GM12878 (cell line): Measurements from ENCODE around the gene WWTR1. TPM values are rescaled to one million over a fixed set of nuclear protein-coding genes. Genes with fewer than 3 reads are reported as not detected.

Source experiments
- ATAC-seq: fragments of 200-7000 bp; cut with Tn5 transposase; 3 replicates; pipeline ENCODE4 v1.9.1; 2020; ENCODE audit warnings: mild to moderate bottlenecking, moderate library complexity
- BruUV-seq: library from RNA; stranded (reverse); fragments of 400-500 nt; replicated peaks from 2 replicates; lab custom pipeline; 2021; lab: Mats Ljungman, UMichigan
- CTCF ChIA-PET: fragments of 300-600 bp; sonication (Branson Sonifier 250); formaldehyde crosslinking; extraction: SDS; loops from one replicate; lab custom pipeline; 2021; ENCODE audit warnings: inconsistent platforms; lab: Yijun Ruan, JAX
- POLR2A ChIA-PET: fragments of 350-600 bp; formaldehyde crosslinking; extraction: SDS; loops from one replicate; lab custom pipeline; 2021; ENCODE audit warnings: inconsistent platforms; lab: Charles Lee
- RAD21 ChIA-PET: fragments of 300-600 bp; sonication (Branson Sonifier 250); formaldehyde crosslinking; loops from one replicate; lab custom pipeline; 2023; ENCODE audit warnings: antibody characterized with exemption; ENCODE audit not compliant: unreplicated experiment; lab: Charles Lee
- SMC1A ChIA-PET: fragments of 300-600 bp; sonication (Branson Sonifier 250); formaldehyde crosslinking; loops from one replicate; lab custom pipeline; 2023; ENCODE audit not compliant: unreplicated experiment, uncharacterized antibody; lab: Charles Lee
- DNase-seq: peaks from one replicate; pipeline ENCODE4 v3.0.0-alpha.2; 2011; ENCODE audit warnings: low read depth, low spot score
- FAIRE-seq: peaks from 3 replicates; lab custom pipeline; 2011; peaks lifted over from hg19 to GRCh38; lab: Jason Lieb, UNC
- H2AFZ ChIP-seq: 2 replicates; pipeline ENCODE4 v1.6.0; 2011; ENCODE audit warnings: low read depth, low read length, control low read depth; ENCODE audit not compliant: control insufficient read depth
- H3K27ac ChIP-seq: 2 replicates; pipeline ENCODE4 v1.5.1; 2011; ENCODE audit warnings: control low read depth; ENCODE audit not compliant: control insufficient read depth, insufficient read depth
- H3K27me3 ChIP-seq, 2 experiments: replicated peaks in 1 of 2; 2 replicates each; pipeline versions ENCODE4 v1.6.0 to v1.6.1; 2011; ENCODE audit warnings: low read length in 1 of 2; ENCODE audit not compliant: control insufficient read depth in 2 of 2, insufficient read depth in 2 of 2
- H3K36me3 ChIP-seq, 2 experiments: 2 replicates each; pipeline ENCODE4 v1.5.1; 2011; ENCODE audit warnings: low read length in 1 of 2; ENCODE audit not compliant: control insufficient read depth in 2 of 2, insufficient read depth in 2 of 2
- H3K4me1 ChIP-seq: 2 replicates; pipeline ENCODE4 v1.6.1; 2011; ENCODE audit warnings: mild to moderate bottlenecking, low read length, moderate library complexity, mixed read lengths; ENCODE audit not compliant: control insufficient read depth, insufficient read depth
- H3K4me2 ChIP-seq: 2 replicates; pipeline ENCODE4 v1.6.0; 2011; ENCODE audit warnings: control low read depth; ENCODE audit not compliant: control insufficient read depth, insufficient read depth
- H3K4me3 ChIP-seq: fragments of 200-600 bp; sonication (generic); 2 replicates; pipeline ENCODE4 v1.5.1; 2016
- H3K79me2 ChIP-seq: 2 replicates; pipeline ENCODE4 v1.6.0; 2011; ENCODE audit warnings: low read length; ENCODE audit not compliant: control insufficient read depth, insufficient read depth
- H3K9ac ChIP-seq: 2 replicates; pipeline ENCODE4 v1.8.0; 2011; ENCODE audit warnings: low read length, control low read depth, mixed read lengths; ENCODE audit not compliant: control insufficient read depth, insufficient read depth
- H3K9me3 ChIP-seq: replicated peaks from 3 replicates; pipeline ENCODE4 v1.5.1; 2011; ENCODE audit warnings: mild to moderate bottlenecking, low read length; ENCODE audit not compliant: control insufficient read depth, insufficient read depth
- H4K20me1 ChIP-seq: 2 replicates; pipeline ENCODE4 v1.6.0; 2011; ENCODE audit not compliant: control insufficient read depth, insufficient read depth
- CHD2 ChIP-seq: IDR thresholded peaks from 2 replicates; pipeline ENCODE4 v1.6.1; 2011; ENCODE audit warnings: low read depth, low read length, improper control_type of control experiment, borderline replicate concordance
- DPF2 ChIP-seq: fragments of 450-650 bp; IDR thresholded peaks from 2 replicates; pipeline ENCODE4 v1.6.1; 2017; ENCODE audit warnings: mild to moderate bottlenecking
- EP300 ChIP-seq, 2 experiments: fragments of 150-350 bp in 1 of 2; IDR thresholded peaks; 2 replicates each; pipeline ENCODE4 v1.6.1; 2011 to 2012; ENCODE audit warnings: low read depth in 2 of 2, low read length in 2 of 2, borderline replicate concordance in 1 of 2, improper control_type of control experiment in 1 of 2, inconsistent platforms in 1 of 2; ENCODE audit not compliant: control insufficient read depth in 1 of 2
- ESRRA ChIP-seq: IDR thresholded peaks from 2 replicates; pipeline ENCODE4 v1.6.1; 2012; ENCODE audit warnings: mild to moderate bottlenecking, low read length, improper control_type of control experiment
- IRF4 ChIP-seq: IDR thresholded peaks from 2 replicates; pipeline ENCODE4 v1.6.1; 2011; ENCODE audit warnings: low read depth, low read length
- PAX5 ChIP-seq: IDR thresholded peaks from 2 replicates; pipeline ENCODE4 v1.6.1; 2011; ENCODE audit warnings: low read depth, low read length, borderline replicate concordance
- POLR2A ChIP-seq: IDR thresholded peaks from 2 replicates; pipeline ENCODE4 v1.6.1; 2011; ENCODE audit warnings: low read depth, mild to moderate bottlenecking, low read length
- TARDBP ChIP-seq: IDR thresholded peaks from 2 replicates; pipeline ENCODE4 v1.6.1; 2016; ENCODE audit warnings: borderline replicate concordance
- TCF12 ChIP-seq: IDR thresholded peaks from 2 replicates; pipeline ENCODE4 v1.6.1; 2011; ENCODE audit warnings: low read depth, mild to moderate bottlenecking, low read length
- WGBS: methylation state at CpG from one replicate; pipeline ENCODE4 v1.1.6; 2016; ENCODE audit warnings: low lambda C conversion rate; ENCODE audit not compliant: insufficient replicate concordance, insufficient coverage; ENCODE audit errors: missing lambda C conversion rate; 5-methylcytosine and 5-hydroxymethylcytosine counted together
- in situ Hi-C: fragments of 300-500 bp; cut with MboI; formaldehyde crosslinking; loops from 9 replicates; pipeline ENCODE4 v1.14.3; 2018; ENCODE audit warnings: mixed read lengths
- intact Hi-C: fragments of 100-400 bp; cut with micrococcal nuclease; formaldehyde crosslinking; loops from one replicate; pipeline ENCODE4 v1.14.2; 2022; ENCODE audit not compliant: unreplicated experiment
- polyA plus RNA-seq, 11 experiments: library from polyadenylated mRNA; depleted of rRNA in 4 of 11; unstranded in 6 of 11; stranded (reverse) in 5 of 11; fragments of >200 nt; fragmentation: Nextera tagmentation in 4 of 11; fragmentation: Illumina TruSeq in 1 of 11; extraction: Ambion mirVana in 4 of 11; extraction: Trizol in 1 of 11; gene quantifications; 1 replicate in 1 of 11; 2 replicates in 10 of 11; pipeline versions ENCODE4 v1.2.1 to v1.2.3, GENCODE V29; 2011 to 2016; ENCODE audit warnings: inconsistent platforms in 2 of 11, missing spikeins in 2 of 11, low read depth in 1 of 11
- total RNA-seq, 4 experiments: library from RNA; depleted of rRNA in 3 of 4; stranded (reverse); fragments of >200 nt in 3 of 4; fragmentation: Illumina TruSeq in 1 of 4; extraction: Trizol in 1 of 4; gene quantifications; 2 replicates each; pipeline versions ENCODE4 v1.2.1 to v1.2.3, GENCODE V29; 2013 to 2021
- TF ChIP-seq, protein P1 (sequence below): fragments of 450-650 bp; formaldehyde crosslinking; IDR thresholded peaks from 2 replicates; pipeline ENCODE4 v1.4.0; 2022; ENCODE audit warnings: mild to moderate bottlenecking, moderate library complexity
- TF ChIP-seq, protein P2 (sequence below): fragments of 450-650 bp; IDR thresholded peaks from 2 replicates; pipeline ENCODE4 v1.6.1; 2017; ENCODE audit warnings: antibody characterized with exemption, mild to moderate bottlenecking, moderate library complexity

Gene WWTR1
- total and polyA plus RNA-seq, 10 of the 15 experiments (the other 5 are each of a cell fraction or from before 2014, with no cell fraction given), result 2.5 to 18.5 (median 5.8) TPM

DNA sequence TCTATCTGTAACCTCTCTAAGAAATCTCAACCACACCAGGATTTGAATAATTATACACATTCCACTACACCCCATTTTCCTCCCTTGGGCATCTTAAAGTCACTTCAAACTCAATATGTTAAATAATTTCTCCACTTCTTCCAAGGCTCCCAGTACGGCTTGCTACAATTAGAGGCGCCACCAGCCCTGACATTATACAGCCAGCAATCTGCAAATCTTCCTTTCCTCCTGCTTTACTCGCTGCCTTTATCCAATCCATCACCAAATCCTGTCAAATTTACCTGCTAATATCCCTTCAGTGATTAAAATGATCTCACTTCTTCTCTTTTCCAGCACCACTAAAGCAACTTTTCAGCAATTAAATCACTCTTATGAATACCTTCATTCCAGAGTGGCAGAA is 13.9 kb downstream of the WWTR1 start:
- no peaks in the 10 kb centered on the region for H4K20me1 ChIP-seq
- SMC1A ChIA-PET, result interaction anchor here (0.6 to 1.2 kb wide), 2 partner anchors 12 to 40 kb away, joined by 3 to 4 read pairs; no protein-coding TSS in a partner anchor
- H3K27ac ChIP-seq, result no peak overlapping the region
- ATAC-seq (no peak), DNase-seq (no peak), FAIRE-seq (no peak)
- H3K27me3 ChIP-seq, result no peaks in the 10 kb centered on the region
- no peak overlapping the region for H2AFZ ChIP-seq
- POLR2A ChIA-PET, result no interaction called here
- CTCF ChIA-PET, result no interaction called here
- peaks cover 7% of the 10 kb centered on the region; the same call in 1 of the 2 replicates for H3K4me1 ChIP-seq
- H3K4me3 ChIP-seq, result no peak overlapping the region
- in situ Hi-C loops (no loop called here), intact Hi-C loops (no loop called here)
- no peak overlapping the region for H3K9ac ChIP-seq
- H3K9me3 ChIP-seq, result no peaks in the 10 kb centered on the region
- RAD21 ChIA-PET, result interaction anchor here (1.0 kb wide), 1 partner anchor 16 kb away, joined by 3 read pairs; no protein-coding TSS in a partner anchor
- TF ChIP-seq IRF4 (no peak), POLR2A (no peak), PAX5 (no peak), DPF2 (no peak), ESRRA (no peak), TARDBP (no peak), CHD2 (no peak), EP300 (IDR thresholded peaks at IDR 0.05; ENCODE audit: borderline replicate concordance in 1 of 2, control insufficient read depth in 1 of 2, low read depth in 2 of 2, low read length in 2 of 2) (no peak), TCF12 (no peak)
- TF ChIP-seq, protein P1, sequence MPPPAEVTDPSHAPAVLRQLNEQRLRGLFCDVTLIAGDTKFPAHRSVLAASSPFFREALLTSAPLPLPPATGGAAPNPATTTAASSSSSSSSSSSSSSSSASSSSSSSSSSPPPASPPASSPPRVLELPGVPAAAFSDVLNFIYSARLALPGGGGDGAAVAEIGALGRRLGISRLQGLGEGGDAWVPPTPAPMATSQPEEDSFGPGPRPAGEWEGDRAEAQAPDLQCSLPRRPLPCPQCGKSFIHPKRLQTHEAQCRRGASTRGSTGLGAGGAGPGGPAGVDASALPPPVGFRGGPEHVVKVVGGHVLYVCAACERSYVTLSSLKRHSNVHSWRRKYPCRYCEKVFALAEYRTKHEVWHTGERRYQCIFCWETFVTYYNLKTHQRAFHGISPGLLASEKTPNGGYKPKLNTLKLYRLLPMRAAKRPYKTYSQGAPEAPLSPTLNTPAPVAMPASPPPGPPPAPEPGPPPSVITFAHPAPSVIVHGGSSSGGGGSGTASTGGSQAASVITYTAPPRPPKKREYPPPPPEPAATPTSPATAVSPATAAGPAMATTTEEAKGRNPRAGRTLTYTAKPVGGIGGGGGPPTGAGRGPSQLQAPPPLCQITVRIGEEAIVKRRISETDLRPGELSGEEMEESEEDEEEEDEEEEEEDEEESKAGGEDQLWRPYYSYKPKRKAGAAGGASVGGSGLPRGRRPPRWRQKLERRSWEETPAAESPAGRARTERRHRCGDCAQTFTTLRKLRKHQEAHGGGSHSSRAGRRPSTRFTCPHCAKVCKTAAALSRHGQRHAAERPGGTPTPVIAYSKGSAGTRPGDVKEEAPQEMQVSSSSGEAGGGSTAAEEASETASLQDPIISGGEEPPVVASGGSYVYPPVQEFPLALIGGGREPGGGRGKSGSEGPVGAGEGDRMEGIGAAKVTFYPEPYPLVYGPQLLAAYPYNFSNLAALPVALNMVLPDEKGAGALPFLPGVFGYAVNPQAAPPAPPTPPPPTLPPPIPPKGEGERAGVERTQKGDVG (CRISPR knock-in tag), result no peak
- TF ChIP-seq, protein P2, sequence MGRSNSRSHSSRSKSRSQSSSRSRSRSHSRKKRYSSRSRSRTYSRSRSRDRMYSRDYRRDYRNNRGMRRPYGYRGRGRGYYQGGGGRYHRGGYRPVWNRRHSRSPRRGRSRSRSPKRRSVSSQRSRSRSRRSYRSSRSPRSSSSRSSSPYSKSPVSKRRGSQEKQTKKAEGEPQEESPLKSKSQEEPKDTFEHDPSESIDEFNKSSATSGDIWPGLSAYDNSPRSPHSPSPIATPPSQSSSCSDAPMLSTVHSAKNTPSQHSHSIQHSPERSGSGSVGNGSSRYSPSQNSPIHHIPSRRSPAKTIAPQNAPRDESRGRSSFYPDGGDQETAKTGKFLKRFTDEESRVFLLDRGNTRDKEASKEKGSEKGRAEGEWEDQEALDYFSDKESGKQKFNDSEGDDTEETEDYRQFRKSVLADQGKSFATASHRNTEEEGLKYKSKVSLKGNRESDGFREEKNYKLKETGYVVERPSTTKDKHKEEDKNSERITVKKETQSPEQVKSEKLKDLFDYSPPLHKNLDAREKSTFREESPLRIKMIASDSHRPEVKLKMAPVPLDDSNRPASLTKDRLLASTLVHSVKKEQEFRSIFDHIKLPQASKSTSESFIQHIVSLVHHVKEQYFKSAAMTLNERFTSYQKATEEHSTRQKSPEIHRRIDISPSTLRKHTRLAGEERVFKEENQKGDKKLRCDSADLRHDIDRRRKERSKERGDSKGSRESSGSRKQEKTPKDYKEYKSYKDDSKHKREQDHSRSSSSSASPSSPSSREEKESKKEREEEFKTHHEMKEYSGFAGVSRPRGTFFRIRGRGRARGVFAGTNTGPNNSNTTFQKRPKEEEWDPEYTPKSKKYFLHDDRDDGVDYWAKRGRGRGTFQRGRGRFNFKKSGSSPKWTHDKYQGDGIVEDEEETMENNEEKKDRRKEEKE, result no peak
- H3K4me2 ChIP-seq, result no peak overlapping the region
- no peaks in the 10 kb centered on the region for H3K36me3 ChIP-seq
- no TSS peak for BruUV-seq
- H3K79me2 ChIP-seq, result peaks cover 9% of the 10 kb centered on the region
- 73% methylated on average over 3 of the region's 3 CpGs for WGBS
